Measurements from ENCODE around the gene LSM3.

The LSM3 gene

GRCh38 chr3:14158370-14158769 lies 20.2 kb upstream of the LSM3 start:
- DNase-seq, result no peak

GRCh38 chr3:14159426-14159825 lies 19.2 kb upstream of the LSM3 start:
- no peak for DNase-seq

DNA sequence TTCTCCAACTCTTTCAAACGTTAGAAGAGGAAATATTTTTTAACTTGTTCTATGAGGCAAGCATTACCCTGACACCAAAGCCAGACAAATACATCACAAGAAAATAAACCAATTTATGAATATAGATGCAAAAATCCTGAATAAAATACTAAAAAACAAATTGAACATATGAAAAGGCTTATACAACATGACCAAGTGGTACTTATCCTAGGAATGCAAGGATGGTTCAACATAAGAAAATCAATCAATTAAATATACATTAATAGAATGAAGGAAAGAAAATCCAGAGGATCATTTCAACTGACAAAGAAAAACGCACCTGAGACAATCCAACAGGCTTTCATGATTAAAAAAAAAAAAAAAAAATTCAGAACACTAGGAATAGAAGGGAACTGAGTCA lies 17.3 kb upstream of the LSM3 start:
- no peak for DNase-seq

DNA sequence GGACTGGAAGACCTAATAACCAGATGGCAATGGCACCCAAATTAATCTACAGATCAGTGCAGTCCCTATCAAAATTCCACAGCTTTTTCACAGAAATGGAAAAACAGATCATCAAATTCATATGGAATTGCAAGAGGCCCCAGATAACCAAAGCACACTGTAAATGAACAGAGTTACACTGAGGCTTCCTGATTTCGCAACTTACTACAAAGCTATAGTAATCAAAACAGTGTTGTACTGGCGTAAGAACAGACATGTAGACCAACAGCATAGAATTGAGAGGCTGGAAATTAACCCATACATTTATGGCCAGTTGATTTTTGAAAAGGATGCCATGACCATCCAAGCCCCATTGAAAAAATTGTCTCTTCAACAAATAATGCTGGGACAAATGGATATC lies 16.4 kb upstream of the LSM3 start:
- DNase-seq, result no peak

DNA sequence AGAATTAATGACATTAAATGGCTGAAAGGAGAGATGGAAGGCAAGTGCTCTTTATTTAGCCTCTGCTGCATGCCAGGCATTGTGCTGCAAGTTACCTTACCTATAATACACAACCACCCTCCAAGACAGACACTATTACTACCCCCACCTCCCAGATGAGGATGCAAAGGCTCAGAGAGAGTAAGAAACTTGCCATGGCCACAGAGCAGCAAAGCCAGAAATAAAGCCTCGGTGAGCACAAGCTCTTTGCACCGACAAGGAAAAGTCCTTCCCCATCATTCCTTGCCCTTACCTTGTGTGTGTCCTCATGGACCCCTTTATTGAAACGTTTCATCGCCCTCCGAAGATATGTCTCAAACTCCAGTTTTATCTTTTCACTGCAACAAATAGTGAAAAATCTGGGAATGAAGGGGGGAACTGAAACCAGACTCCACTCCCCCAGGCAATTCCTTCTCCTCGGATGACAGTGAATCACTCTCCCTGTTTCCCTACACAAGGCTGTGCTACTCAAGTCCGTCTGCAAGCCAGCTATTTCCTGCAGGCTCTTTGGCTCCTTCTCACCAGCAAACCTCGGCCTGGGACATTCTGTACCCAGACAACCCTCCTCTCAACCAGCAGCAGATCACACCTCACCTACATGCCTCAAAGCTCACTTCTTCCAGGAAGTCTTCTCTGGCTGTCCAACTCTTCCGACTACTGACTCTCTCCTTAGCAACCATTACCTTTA lies 11.6 kb upstream of the LSM3 start:
- DNase-seq, result no peak

GRCh38 chr3:14169435-14169834 lies 9.2 kb upstream of the LSM3 start:
- DNase-seq, result no peak

- DNase-seq, result no peak
These were observed 8.7 kb upstream of the LSM3 start for GRCh38 chr3:14169871-14170270.

DNA sequence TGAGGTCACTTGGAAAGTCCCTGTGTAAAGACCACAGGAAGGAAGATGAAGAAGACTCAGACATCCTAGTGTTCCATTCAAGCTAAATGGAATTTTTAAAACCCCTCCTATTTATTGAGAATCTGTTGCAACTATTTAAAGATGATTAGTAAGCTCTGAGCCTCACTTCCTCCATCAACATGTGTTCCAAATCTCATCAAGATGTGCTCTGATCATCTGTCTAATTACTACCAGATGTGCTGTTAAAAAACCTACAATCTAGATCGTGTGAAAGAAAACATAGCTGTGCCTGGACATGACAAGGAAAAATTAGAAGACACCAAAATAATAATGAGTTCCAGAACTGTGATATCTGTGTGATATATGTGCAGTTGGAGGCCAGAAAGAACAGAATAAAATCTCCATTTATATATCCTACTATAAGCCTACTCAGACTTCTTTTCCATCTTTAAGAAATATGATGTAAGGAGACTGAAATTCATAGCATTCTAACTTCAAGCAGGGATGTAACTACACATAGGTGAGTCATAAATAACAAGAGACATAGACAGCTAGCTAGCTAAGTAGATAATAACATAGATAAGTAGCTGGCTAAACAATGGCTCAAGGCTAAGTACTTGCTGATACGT lies 8.0 kb upstream of the LSM3 start:
- no peak for DNase-seq

DNA sequence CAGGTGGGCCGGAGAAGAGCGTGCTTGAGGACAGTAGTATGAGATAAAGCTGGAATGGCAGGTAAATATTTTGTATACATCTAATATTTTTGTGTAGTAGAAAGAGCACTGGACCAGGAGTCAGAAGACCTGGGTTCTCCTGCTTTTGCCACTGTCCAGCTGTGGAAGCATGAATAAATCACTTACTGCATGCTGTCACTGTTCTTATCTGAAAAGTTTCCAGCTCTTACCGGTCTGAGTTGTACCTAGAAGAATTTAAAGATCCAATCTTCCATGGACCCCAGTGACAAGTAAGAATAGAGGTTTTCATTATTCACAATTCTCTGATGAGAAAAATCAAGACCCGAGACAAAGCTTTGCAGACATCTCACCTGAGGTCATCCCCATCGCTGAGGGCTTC lies 6.1 kb upstream of the LSM3 start:
- no peak for DNase-seq

DNA sequence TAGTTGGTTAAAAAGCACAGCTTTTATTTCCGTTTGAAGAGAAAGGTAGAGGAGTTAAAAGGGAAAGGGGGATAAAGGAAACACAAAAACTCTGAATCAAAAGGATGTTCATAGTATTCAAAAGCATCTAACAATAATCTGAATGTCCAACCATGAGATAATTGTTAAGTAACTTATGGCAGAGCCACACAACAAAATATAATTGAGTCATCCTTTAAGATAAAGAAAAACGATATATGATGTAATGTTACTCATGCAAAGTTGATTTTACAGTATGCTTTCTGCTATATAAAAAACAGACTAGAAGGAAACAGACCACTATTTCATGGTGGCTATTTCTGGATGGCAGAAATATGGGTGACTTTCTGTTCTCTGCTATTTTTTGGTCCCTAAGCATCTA lies 4.1 kb upstream of the LSM3 start:
- no peak for DNase-seq

DNA sequence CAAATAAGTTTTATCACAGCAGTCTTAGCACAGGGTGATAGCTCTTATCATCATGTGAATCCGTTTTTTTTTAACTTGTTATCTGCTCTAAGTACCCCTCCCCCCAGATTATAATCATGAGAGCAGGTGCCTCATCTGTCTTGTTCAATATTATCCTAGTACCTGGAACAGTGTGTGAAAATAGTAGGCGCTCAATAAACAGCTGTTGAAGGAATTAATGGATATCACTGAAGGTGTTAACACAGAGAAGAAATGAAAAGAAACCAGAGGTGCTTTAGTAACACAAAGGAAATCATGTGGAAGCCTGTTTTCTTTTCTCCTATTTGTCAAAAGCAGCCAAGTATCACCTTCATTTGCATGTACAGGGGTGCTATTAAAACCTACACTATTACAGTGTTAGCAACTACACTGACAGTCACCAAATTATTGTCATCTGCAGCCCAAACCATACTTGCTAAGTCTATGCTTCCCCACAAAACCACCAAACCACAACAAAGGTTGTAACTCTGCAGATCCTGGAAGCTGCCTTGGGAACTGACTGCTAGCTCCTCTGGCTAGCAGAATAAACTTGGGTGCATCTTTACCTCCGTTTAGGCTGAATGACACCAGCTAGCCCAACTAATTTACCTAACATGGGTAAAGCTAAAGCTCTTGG lies 3.1 kb upstream of the LSM3 start:
- DNase-seq, result no peak

DNA sequence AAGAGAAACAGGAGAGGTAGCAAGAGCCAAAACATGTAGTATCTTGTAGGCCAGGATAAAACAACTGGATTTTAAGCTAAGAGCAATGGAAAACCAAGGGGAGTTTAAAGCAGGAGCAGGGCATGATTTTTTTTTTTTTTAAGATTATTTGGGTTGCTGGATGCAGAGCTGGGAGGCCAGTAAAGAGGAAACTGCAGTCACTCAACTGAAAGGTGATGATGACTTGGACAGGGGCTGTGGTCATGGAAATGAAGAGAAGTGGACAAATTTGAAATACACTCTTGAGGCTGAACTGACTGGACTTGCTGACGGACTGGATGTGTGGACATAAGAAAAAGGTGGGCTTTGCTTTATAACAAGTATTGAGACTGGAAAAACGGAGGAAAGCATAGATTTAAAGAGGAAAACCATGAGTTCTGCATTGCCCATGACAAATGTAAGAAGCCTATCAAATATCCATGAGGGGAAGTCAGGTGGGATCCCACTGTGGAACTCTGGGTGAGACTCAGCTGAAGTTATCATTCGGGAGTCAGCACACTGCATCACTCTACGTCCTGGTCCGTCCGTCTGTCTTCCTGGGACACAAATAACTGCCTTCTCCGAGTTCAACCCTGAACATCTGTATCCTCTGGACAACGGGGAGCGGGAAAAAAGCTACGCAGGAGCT lies 904 bp upstream of the LSM3 start:
- no peak for DNase-seq

- no peak for DNase-seq
These were observed 473 bp downstream of the LSM3 start for GRCh38 chr3:14179114-14179465.

- no peak for DNase-seq
These were observed 1.2 kb downstream of the LSM3 start for GRCh38 chr3:14179795-14180194.

DNA sequence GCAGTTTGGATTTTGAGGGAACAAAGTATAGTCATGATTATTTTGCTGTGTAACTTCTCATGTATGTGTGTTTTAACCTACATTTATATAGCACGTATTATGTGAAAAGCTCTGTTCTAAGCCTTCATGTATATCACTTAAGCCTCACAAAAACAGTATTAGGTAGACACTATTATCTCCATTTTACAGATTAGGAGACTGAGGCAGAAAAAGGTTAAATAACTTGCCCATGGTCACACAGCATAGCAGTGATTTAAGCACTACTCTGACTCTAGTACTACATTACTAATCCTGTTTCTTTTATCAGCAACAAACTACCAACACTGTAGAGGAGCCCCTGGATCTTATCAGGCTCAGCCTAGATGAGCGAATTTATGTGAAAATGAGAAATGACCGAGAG lies 2.6 kb downstream of the LSM3 start:
- DNase-seq, result no peak

- no peak for DNase-seq
These were observed 4.5 kb downstream of the LSM3 start for GRCh38 chr3:14183015-14183577.

- no peak for DNase-seq
These were observed 8.3 kb downstream of the LSM3 start for GRCh38 chr3:14186854-14187458.

DNA sequence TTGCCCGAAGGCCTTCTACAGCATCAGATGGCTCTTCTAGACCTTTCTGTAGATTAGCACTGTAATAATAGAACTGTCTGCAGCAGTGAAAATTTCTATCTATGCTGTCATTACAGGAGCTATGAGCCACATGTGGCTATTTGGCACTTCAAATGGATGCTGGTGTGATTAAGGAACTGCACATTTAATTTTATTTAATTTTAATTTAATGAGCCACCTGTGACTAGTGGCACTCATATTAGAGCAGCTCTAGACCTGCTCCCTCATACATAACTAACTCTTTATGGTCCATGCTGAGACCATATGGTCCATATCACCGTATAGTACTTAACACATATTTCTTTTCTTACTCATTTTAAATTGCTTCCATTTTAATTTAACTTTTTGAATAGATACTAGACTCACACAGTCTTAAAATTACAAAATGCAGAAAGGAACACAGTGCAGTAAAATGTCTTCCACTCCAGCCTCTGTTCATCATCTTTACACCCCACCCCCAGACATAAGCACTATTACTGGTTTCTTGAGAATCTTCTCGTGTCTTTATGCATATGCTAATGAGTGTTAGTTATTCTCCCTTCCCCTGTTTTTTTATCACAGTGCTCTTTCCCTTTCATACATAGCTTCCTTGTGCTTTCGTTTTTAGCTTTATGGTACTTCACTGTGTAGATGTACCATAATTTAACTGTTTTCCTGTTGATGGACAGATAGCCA lies 9.6 kb downstream of the LSM3 start:
- DNase-seq, result no peak

DNA sequence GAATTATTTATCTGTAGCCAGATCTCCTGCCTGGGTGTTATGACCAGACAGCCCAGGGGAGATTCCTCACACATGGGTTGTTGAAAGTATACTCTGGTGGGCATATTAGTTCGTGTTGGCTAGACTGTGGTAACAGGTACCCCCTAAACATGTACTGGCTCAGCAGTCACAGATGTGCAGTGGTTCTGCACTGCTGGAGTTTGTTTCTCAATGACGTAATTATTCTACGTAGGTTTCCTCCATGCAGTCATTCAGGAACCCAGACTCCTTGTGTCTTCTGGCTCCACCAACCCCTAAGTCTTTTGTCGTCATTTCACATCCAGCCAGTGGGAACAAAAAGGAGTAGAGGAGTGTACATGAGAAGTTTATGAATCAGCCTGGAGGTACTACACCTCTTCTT lies 16.2 kb downstream of the LSM3 start:
- no peak for DNase-seq

DNA sequence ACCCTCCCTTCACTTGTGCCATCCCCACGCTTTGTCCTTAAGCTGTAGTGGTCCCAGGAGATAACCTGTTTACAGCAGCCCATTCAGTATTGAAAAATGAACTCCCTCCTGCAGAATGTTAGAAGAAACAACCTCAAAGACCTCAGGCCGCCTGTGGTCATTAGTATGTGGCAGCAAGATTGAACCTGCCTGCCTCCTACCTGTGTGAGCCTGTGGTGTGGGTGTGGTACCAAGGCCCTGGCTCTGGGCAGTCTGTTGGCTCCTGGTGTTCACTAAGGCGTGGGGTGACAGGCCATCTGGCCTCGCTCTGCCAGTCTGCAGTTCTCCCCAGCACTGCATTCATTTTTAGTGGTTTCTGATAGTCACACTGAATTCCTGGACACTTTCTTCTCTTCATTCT lies 21.0 kb downstream of the LSM3 start:
- DNase-seq, result no peak

GRCh38 chr3:14200276-14200675 lies 21.7 kb downstream of the LSM3 start:
- DNase-seq, result no peak

- DNase-seq, result no peak
These were observed 22.2 kb downstream of the LSM3 start for GRCh38 chr3:14200841-14201240.
